GM21423 (cell line): Measurements from ENCODE around the gene SLC9A1.

Experiments used
- ATAC-seq: cut with Tn5 transposase; IDR thresholded peaks from one replicate; pipeline ENCODE4 v1.9.1; 2021; ENCODE audit warnings: mild to moderate bottlenecking, moderate library complexity; ENCODE audit not compliant: unreplicated experiment

SLC9A1 gene

GRCh38 chr1:27108588-27108987 is 46.3 kb downstream of the SLC9A1 start:
- ATAC-seq: no peak

GRCh38 chr1:27106561-27107323 is 48.2 kb downstream of the SLC9A1 start:
- peak; percentile 54 for ATAC-seq

GRCh38 chr1:27105018-27105417 is 49.9 kb downstream of the SLC9A1 start:
- ATAC-seq: no peak

GRCh38 chr1:27103498-27103897 is 51.4 kb downstream of the SLC9A1 start:
- no peak for ATAC-seq

- no peak for ATAC-seq
Observed at GRCh38 chr1:27102707-27103468, 52.0 kb downstream of the SLC9A1 start.

- ATAC-seq: no peak
Observed at GRCh38 chr1:27102134-27102706, 52.7 kb downstream of the SLC9A1 start.

GRCh38 chr1:27101696-27102095 is 53.2 kb downstream of the SLC9A1 start:
- ATAC-seq: no peak

GRCh38 chr1:27101054-27101491 is 53.9 kb downstream of the SLC9A1 start:
- no peak for ATAC-seq

GRCh38 chr1:27100335-27101053 is 54.4 kb downstream of the SLC9A1 start:
- ATAC-seq: no peak

GRCh38 chr1:27099587-27100334 is 55.2 kb downstream of the SLC9A1 start:
- ATAC-seq: no peak

GRCh38 chr1:27099135-27099586 is 55.8 kb downstream of the SLC9A1 start:
- no peak for ATAC-seq

GRCh38 chr1:27098431-27099134 is 56.3 kb downstream of the SLC9A1 start:
- no peak for ATAC-seq

GRCh38 chr1:27097484-27097917 is 57.4 kb downstream of the SLC9A1 start:
- ATAC-seq: no peak

- ATAC-seq: no peak
Observed at GRCh38 chr1:27095576-27095975, 59.3 kb downstream of the SLC9A1 start.

- no peak for ATAC-seq
Observed at GRCh38 chr1:27092888-27093287, 62.0 kb downstream of the SLC9A1 start.

- no peak for ATAC-seq
Observed at GRCh38 chr1:27090911-27091310, 64.0 kb downstream of the SLC9A1 start.

- no peak for ATAC-seq
Observed at GRCh38 chr1:27087371-27088220, 67.3 kb downstream of the SLC9A1 start.

- ATAC-seq: no peak
Observed at GRCh38 chr1:27086628-27087027, 68.3 kb downstream of the SLC9A1 start.

GRCh38 chr1:27086026-27086425 is 68.9 kb downstream of the SLC9A1 start:
- no peak for ATAC-seq
